ENCODE data around the gene SRRM5. TPM values are rescaled to one million over a fixed set of nuclear protein-coding genes. Genes with fewer than 3 reads are reported as not detected.

SRRM5 gene
- total and polyA plus RNA-seq, 2 of the 13 experiments (the other 11 are each of a cell fraction or from before 2014, with no cell fraction given) = 0.11 to 0.16 TPM

DNA sequence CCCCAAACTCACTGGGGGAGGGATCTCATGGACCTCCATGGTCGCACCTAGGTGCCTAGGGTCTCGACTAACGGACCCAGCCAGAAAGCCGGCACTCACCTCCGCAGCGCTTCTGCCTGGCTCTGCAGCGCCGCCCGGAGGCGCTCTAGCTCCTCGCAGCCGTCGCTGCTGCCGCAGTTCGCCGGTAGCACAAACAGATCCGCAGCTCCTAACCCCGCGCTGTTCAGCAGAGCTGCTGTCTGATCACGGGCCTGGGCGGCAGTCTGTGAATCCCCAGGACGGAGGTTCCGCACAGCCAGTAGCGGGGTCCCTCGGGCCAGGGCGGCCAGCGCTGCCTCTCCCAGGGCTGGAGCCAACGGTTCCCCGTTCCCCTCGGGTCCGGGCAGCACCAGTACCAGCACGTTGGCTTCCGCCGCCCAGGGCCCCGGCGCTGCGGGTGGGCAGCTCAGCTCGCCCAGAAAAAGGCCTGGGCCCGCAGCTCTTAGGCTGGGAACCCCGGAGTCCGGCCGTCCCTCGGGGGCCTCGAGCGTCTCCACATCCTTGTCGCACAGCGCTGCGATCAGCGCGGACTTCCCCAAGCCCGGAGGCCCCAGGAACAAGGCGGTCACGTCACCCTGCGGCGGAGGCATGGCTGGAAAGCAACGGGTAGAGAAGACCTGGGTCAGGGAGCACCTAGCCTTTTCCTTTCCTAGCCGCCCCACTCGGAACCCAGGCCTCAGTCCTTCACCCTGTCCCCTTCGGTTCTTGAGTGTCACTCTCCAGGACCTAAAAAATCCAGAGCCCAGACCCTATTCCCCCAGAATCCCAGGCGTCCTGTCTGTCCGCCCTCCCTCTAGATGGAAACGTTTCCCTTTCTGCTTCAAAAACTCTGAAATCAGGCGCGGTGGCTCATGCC is 16.9 kb upstream of the SRRM5 start (continued):
- TF ChIP-seq, protein P1, sequence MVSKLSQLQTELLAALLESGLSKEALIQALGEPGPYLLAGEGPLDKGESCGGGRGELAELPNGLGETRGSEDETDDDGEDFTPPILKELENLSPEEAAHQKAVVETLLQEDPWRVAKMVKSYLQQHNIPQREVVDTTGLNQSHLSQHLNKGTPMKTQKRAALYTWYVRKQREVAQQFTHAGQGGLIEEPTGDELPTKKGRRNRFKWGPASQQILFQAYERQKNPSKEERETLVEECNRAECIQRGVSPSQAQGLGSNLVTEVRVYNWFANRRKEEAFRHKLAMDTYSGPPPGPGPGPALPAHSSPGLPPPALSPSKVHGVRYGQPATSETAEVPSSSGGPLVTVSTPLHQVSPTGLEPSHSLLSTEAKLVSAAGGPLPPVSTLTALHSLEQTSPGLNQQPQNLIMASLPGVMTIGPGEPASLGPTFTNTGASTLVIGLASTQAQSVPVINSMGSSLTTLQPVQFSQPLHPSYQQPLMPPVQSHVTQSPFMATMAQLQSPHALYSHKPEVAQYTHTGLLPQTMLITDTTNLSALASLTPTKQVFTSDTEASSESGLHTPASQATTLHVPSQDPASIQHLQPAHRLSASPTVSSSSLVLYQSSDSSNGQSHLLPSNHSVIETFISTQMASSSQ (IDR thresholded peaks at IDR 0.05; ENCODE audit: low read depth) = no peak
- TF ChIP-seq, protein P1 (CRISPR knock-in tag; IDR thresholded peaks at IDR 0.05; ENCODE audit: borderline replicate concordance) = no peak
- TF ChIP-seq KDM5B (CRISPR knock-in tag; IDR thresholded peaks at IDR 0.05; ENCODE audit: borderline replicate concordance) = no peak
- TF ChIP-seq NFYC (CRISPR knock-in tag; IDR thresholded peaks at IDR 0.05) = no peak
- no peak for TF ChIP-seq ZNF432 (CRISPR knock-in tag; IDR thresholded peaks at IDR 0.05; ENCODE audit: borderline replicate concordance)
- TF ChIP-seq MAFG (CRISPR knock-in tag; IDR thresholded peaks at IDR 0.05) = no peak
- no peak for TF ChIP-seq ZC3H4 (CRISPR knock-in tag; IDR thresholded peaks at IDR 0.05; ENCODE audit: borderline replicate concordance)
- no peak for TF ChIP-seq SSRP1 (CRISPR knock-in tag; IDR thresholded peaks at IDR 0.05)
- TF ChIP-seq NONO (IDR thresholded peaks at IDR 0.05) = no peak
- peak; percentile 56; the same call in 1 of the 2 replicates for TF ChIP-seq NONO (CRISPR knock-in tag; conservative IDR thresholded peaks at IDR 0.05)
- TF ChIP-seq MAFF (IDR thresholded peaks at IDR 0.05; ENCODE audit: low read depth, low read length) = no peak
- TF ChIP-seq NFKB2 (CRISPR knock-in tag; IDR thresholded peaks at IDR 0.05; ENCODE audit: borderline replicate concordance) = no peak
- TF ChIP-seq CEBPB (IDR thresholded peaks at IDR 0.05; ENCODE audit: borderline replicate concordance, low read depth, low read length) = no peak
- peak; percentile 39 for TF ChIP-seq ZNF781 (CRISPR knock-in tag; IDR thresholded peaks at IDR 0.05; ENCODE audit: borderline replicate concordance, not compliant biosample characterization)
- TF ChIP-seq ZNF335 (CRISPR knock-in tag; IDR thresholded peaks at IDR 0.05) = peak; percentile 83
- TF ChIP-seq, protein P2, sequence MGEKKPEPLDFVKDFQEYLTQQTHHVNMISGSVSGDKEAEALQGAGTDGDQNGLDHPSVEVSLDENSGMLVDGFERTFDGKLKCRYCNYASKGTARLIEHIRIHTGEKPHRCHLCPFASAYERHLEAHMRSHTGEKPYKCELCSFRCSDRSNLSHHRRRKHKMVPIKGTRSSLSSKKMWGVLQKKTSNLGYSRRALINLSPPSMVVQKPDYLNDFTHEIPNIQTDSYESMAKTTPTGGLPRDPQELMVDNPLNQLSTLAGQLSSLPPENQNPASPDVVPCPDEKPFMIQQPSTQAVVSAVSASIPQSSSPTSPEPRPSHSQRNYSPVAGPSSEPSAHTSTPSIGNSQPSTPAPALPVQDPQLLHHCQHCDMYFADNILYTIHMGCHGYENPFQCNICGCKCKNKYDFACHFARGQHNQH (CRISPR knock-in tag; IDR thresholded peaks at IDR 0.05) = peak; percentile 33; the same call in 1 of the 2 replicates
- 0 out of 2 replicates have a peak, but pooled peaks have one; percentile 26 for TF ChIP-seq ZNF672 (CRISPR knock-in tag; IDR thresholded peaks at IDR 0.05)
- TF ChIP-seq ATM (IDR thresholded peaks at IDR 0.05; ENCODE audit: borderline replicate concordance) = no peak
- TF ChIP-seq RFXAP (CRISPR knock-in tag; IDR thresholded peaks at IDR 0.05; ENCODE audit: borderline replicate concordance) = no peak
- no peak for TF ChIP-seq CHD2 (IDR thresholded peaks at IDR 0.05; ENCODE audit: low read depth, low read length)
- TF ChIP-seq ATF3 (CRISPR knock-in tag; IDR thresholded peaks at IDR 0.05) = no peak; the same call in 1 of the 2 replicates
- TF ChIP-seq MAFK (conservative IDR thresholded peaks at IDR 0.05 in 1 of 2, IDR thresholded peaks at IDR 0.05 in 1 of 2; ENCODE audit: low read length in 2 of 2) = no peak
- TF ChIP-seq GFI1 (CRISPR knock-in tag; IDR thresholded peaks at IDR 0.05; ENCODE audit: borderline replicate concordance) = no peak
- TF ChIP-seq SUZ12 (IDR thresholded peaks at IDR 0.05; ENCODE audit: low read depth, low read length) = no peak
- peak; percentile 34 for TF ChIP-seq TBX2 (CRISPR knock-in tag; IDR thresholded peaks at IDR 0.05; ENCODE audit: borderline replicate concordance)

All from HepG2 (cell line).